IMR-90 (cell line): ENCODE measurements around the gene HSD17B11. TPM values are rescaled to one million over a fixed set of nuclear protein-coding genes. Genes with fewer than 3 reads are reported as not detected.
"Not testable (repeated sequence)": the region's sequence is repeated elsewhere in the genome, so short reads cannot be mapped to it uniquely, and the experiment has no call there.

Experiments
- ATAC-seq: fragments of 200-7000 bp; cut with Tn5 transposase; 2 replicates; pipeline ENCODE4 v1.9.1; 2020; ENCODE audit warnings: low read depth, mild to moderate bottlenecking, moderate library complexity
- BruUV-seq: library from RNA; stranded (reverse); fragments of 400-500 nt; replicated peaks from 2 replicates; lab custom pipeline; 2021; lab: Mats Ljungman, UMichigan
- CTCF ChIA-PET: fragments of 300-600 bp; formaldehyde crosslinking; extraction: SDS; loops from one replicate; lab custom pipeline; 2021; ENCODE audit warnings: antibody characterized with exemption; lab: Yijun Ruan, JAX
- POLR2A ChIA-PET: fragments of 300-600 bp; sonication (Branson Sonifier 250); formaldehyde crosslinking; loops from one replicate; lab custom pipeline; 2022; ENCODE audit warnings: antibody characterized with exemption; ENCODE audit not compliant: unreplicated experiment; lab: Charles Lee
- DNase-seq: peaks from one replicate; pipeline ENCODE4 v3.0.0; 2013
- H2AFZ ChIP-seq: replicated peaks from 2 replicates; pipeline ENCODE3; 2013; ENCODE audit warnings: low read length, mild to moderate bottlenecking; ENCODE audit not compliant: poor library complexity
- H2AK5ac ChIP-seq: 2 replicates; pipeline ENCODE4 v1.6.1; 2013; ENCODE audit warnings: low read depth, low read length, inconsistent platforms
- H2AK9ac ChIP-seq: replicated peaks from 2 replicates; pipeline ENCODE3; 2013; ENCODE audit warnings: mild to moderate bottlenecking, low read depth, low read length, moderate library complexity; ENCODE audit not compliant: poor library complexity
- H2BK120ac ChIP-seq: 2 replicates; pipeline ENCODE4 v1.6.1; 2013; ENCODE audit warnings: low read depth, low read length, inconsistent platforms
- H2BK15ac ChIP-seq: 3 replicates; pipeline ENCODE4 v1.6.1; 2013; ENCODE audit warnings: low read depth, low read length, inconsistent platforms
- H2BK20ac ChIP-seq: 2 replicates; pipeline ENCODE4 v1.6.1; 2013; ENCODE audit warnings: low read depth, mild to moderate bottlenecking, inconsistent platforms, low read length, moderate library complexity
- H2BK5ac ChIP-seq: 2 replicates; pipeline ENCODE4 v1.6.1; 2013; ENCODE audit warnings: mild to moderate bottlenecking, low read depth, low read length, inconsistent platforms; ENCODE audit not compliant: poor library complexity, severe bottlenecking
- H3K14ac ChIP-seq: replicated peaks from 2 replicates; pipeline ENCODE4 v1.6.1; 2013; ENCODE audit warnings: low read depth, low read length, inconsistent platforms
- H3K18ac ChIP-seq: 2 replicates; pipeline ENCODE4 v1.6.1; 2013; ENCODE audit warnings: low read depth, low read length, control low read depth
- H3K23ac ChIP-seq: 2 replicates; pipeline ENCODE4 v1.6.1; 2013; ENCODE audit warnings: low read depth, low read length, inconsistent platforms
- H3K27ac ChIP-seq: 2 replicates; pipeline ENCODE4 v1.5.1; 2013; ENCODE audit warnings: mild to moderate bottlenecking, control low read depth, low read length; ENCODE audit not compliant: insufficient read depth
- H3K27me3 ChIP-seq: 2 replicates; pipeline ENCODE4 v1.6.1; 2013; ENCODE audit warnings: low read length; ENCODE audit not compliant: control insufficient read depth, insufficient read depth
- H3K36me3 ChIP-seq: 2 replicates; pipeline ENCODE4 v1.6.1; 2013; ENCODE audit warnings: low read length, mixed read lengths; ENCODE audit not compliant: control insufficient read depth, insufficient read depth
- H3K4ac ChIP-seq: 2 replicates; pipeline ENCODE4 v1.6.1; 2013; ENCODE audit warnings: low read depth, low read length, inconsistent platforms
- H3K4me1 ChIP-seq: 2 replicates; pipeline ENCODE4 v1.6.1; 2013; ENCODE audit warnings: low read length, mixed read lengths; ENCODE audit not compliant: control insufficient read depth, insufficient read depth
- H3K4me2 ChIP-seq: 2 replicates; pipeline ENCODE4 v1.6.1; 2013; ENCODE audit warnings: low read depth, mild to moderate bottlenecking, control low read depth, low read length, moderate library complexity
- H3K4me3 ChIP-seq: 2 replicates; pipeline ENCODE4 v1.5.1; 2013; ENCODE audit warnings: low read depth, mild to moderate bottlenecking, control low read depth, low read length, moderate library complexity; ENCODE audit not compliant: insufficient read depth
- H3K56ac ChIP-seq: 2 replicates; pipeline ENCODE4 v1.6.1; 2013; ENCODE audit warnings: low read length, inconsistent platforms; ENCODE audit not compliant: insufficient read depth; ENCODE audit errors: extremely low read depth
- H3K79me1 ChIP-seq, 2 experiments: 2 replicates each; pipeline ENCODE4 v1.6.1; 2013; ENCODE audit warnings: low read length in 2 of 2, inconsistent platforms in 1 of 2, low read depth in 1 of 2
- H3K9ac ChIP-seq: 2 replicates; pipeline ENCODE4 v1.6.1; 2013; ENCODE audit warnings: low read depth, low read length, control low read depth
- H3K9me1 ChIP-seq: 2 replicates; pipeline ENCODE4 v1.6.1; 2013; ENCODE audit warnings: low read length, inconsistent platforms; ENCODE audit not compliant: insufficient read depth
- H3K9me3 ChIP-seq: 2 replicates; pipeline ENCODE4 v1.6.1; 2013; ENCODE audit warnings: low read length; ENCODE audit not compliant: control insufficient read depth, insufficient read depth
- H4K20me1 ChIP-seq: 2 replicates; pipeline ENCODE4 v1.6.1; 2013; ENCODE audit warnings: low read length, inconsistent platforms; ENCODE audit not compliant: insufficient read depth
- H4K5ac ChIP-seq: 2 replicates; pipeline ENCODE4 v1.6.1; 2013; ENCODE audit warnings: mild to moderate bottlenecking, low read depth, low read length, control low read depth
- H4K8ac ChIP-seq, 2 experiments: 2 replicates each; pipeline ENCODE4 v1.6.1; 2013; ENCODE audit warnings: low read depth in 2 of 2, low read length in 2 of 2, control low read depth in 1 of 2, inconsistent platforms in 1 of 2
- H4K91ac ChIP-seq: 2 replicates; pipeline ENCODE4 v1.6.1; 2013; ENCODE audit warnings: low read depth, low read length, inconsistent platforms; ENCODE audit not compliant: insufficient read depth
- WGBS, 2 experiments: methylation state at CpG; one replicate each; pipeline versions ENCODE4 v1.1.5 to v1.1.7; 2013; ENCODE audit warnings: missing lambda C conversion rate in 2 of 2; ENCODE audit not compliant: insufficient read length in 1 of 2; ENCODE audit errors: extremely low coverage in 2 of 2; 5-methylcytosine and 5-hydroxymethylcytosine counted together
- dilution Hi-C: fragments of 300-500 bp; cut with HindIII; formaldehyde crosslinking; loops from one replicate; pipeline ENCODE4 v1.14.3; 2018; ENCODE audit warnings: low sequenced_read_pairs; ENCODE audit not compliant: unreplicated experiment
- in situ Hi-C: fragments of 300-500 bp; cut with MboI; formaldehyde crosslinking; loops from 3 replicates; pipeline ENCODE4 v1.14.3; 2019; ENCODE audit warnings: low sequenced_read_pairs, inconsistent platforms, mixed read lengths
- intact Hi-C: fragments of 100-400 bp; cut with micrococcal nuclease; formaldehyde crosslinking; loops from 2 replicates; pipeline ENCODE4 v1.10.0; 2022
- polyA plus RNA-seq, 3 experiments: library from polyadenylated mRNA; depleted of rRNA; stranded (reverse); fragments of >200 nt; gene quantifications; 2 replicates each; pipeline ENCODE4 v1.2.3, GENCODE V29; 2012; ENCODE audit warnings: low replicate concordance in 1 of 3
- total RNA-seq: library from RNA; depleted of rRNA; stranded (reverse); fragments of >200 nt; gene quantifications from 2 replicates; pipeline ENCODE4 v1.2.3, GENCODE V29; 2012

Gene HSD17B11
- total and polyA plus RNA-seq, 2 of the 4 experiments (the other 2 are of a cell fraction): 11.3 to 12.0 TPM

DNA sequence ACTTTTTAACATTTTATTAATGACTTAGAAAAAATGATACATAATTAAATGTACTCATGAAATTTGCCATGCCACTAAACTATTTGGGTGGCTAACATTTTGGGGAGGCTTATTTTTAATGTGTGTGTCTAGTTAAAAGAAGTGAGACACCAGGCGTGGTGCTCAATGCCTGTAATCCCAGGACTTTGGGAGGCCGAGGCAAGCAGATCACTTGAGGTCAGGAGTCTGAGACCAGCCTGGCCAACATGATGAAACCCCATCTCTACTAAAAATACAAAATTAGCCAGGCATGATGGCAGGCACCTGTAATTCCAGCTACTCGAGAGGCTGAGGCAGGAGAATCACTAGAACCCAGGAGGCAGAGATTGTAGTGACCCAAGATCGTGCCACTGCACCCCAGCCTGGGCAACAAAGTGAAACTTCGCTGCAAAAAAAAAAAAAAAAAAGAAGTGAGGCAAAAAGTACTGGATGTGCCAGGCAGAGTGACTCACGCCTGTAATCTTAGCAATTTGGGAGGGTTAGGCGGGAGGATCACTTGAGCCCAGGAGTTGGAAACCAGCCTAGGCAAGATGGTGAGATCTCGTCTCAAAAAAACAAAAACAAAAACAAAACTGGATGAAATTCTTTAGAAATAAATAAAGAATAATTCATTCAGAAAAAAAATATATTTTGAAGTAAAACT lies 48.9 kb downstream of the HSD17B11 start:
- H2AK5ac ChIP-seq, H3K9ac ChIP-seq, H3K9me3 ChIP-seq, H3K23ac ChIP-seq, dilution Hi-C loops, H4K5ac ChIP-seq, H3K27me3 ChIP-seq, BruUV-seq, H2AK9ac ChIP-seq, in situ Hi-C loops, intact Hi-C loops, H3K4me1 ChIP-seq, H4K20me1 ChIP-seq, H3K4me2 ChIP-seq, H4K8ac ChIP-seq, H3K9me1 ChIP-seq, H2BK120ac ChIP-seq, H4K91ac ChIP-seq, H3K27ac ChIP-seq, H3K56ac ChIP-seq, H2BK15ac ChIP-seq, ATAC-seq, DNase-seq, H2AFZ ChIP-seq, H2BK20ac ChIP-seq, H2BK5ac ChIP-seq, H3K4ac ChIP-seq, H3K14ac ChIP-seq, POLR2A ChIA-PET, H3K79me1 ChIP-seq, H3K18ac ChIP-seq, H3K4me3 ChIP-seq: not testable (repeated sequence)
- H3K36me3 ChIP-seq: peaks cover 15% of the 10 kb centered on the region; the same call in 1 of the 2 replicates
- WGBS, 2 experiments: no CpG with 5 or more reads among the region's 8 CpGs
- CTCF ChIA-PET: interaction anchor here (0.5 kb wide), 1 partner anchor 53 kb away, joined by 4 read pairs; no protein-coding TSS in a partner anchor
